Esophagus squamous epithelium (tissue), 4 donors: ENCODE measurements around the gene NKD1.

Experiments used
- CTCF ChIP-seq, 6 experiments: fragments of 450-650 bp in 4 of 6; fragments of 200-600 bp in 2 of 6; sonication (generic) in 2 of 6; IDR thresholded peaks; one replicate each; pipeline ENCODE4 v1.5.1; 2016 to 2019; ENCODE audit warnings: antibody characterized with exemption in 6 of 6, mild to moderate bottlenecking in 4 of 6, moderate library complexity in 4 of 6
- POLR2A ChIP-seq, 4 donors: fragments of 450-650 bp; IDR thresholded peaks; one replicate each; pipeline ENCODE4 v1.6.1; 2017; ENCODE audit warnings: antibody characterized with exemption in 4 of 4, mild to moderate bottlenecking in 4 of 4, moderate library complexity in 3 of 4

- TF ChIP-seq CTCF (IDR thresholded peaks at IDR 0.05): no peak
- no peak for TF ChIP-seq POLR2A (IDR thresholded peaks at IDR 0.05)
Measured at GRCh38 chr16:50535506-50536257, 12.5 kb upstream of the NKD1 start.
